Loucy (cell line): ENCODE data around the gene FAM219A.

Experiments
- CTCF ChIP-seq: fragments of 200-600 bp; sonication (generic); conservative IDR thresholded peaks from 2 replicates; pipeline ENCODE4 v1.5.1; 2014; ENCODE audit warnings: mild to moderate bottlenecking, antibody characterized with exemption, low read length
- EZH2phosphoT487 ChIP-seq: fragments of 200-600 bp; IDR thresholded peaks from 2 replicates; pipeline ENCODE4 v1.6.1; 2018; ENCODE audit warnings: antibody characterized with exemption, mild to moderate bottlenecking, moderate library complexity, borderline replicate concordance

- TF ChIP-seq CTCF, result no peak
- no peak for TF ChIP-seq EZH2phosphoT487
Measured at GRCh38 chr9:34400275-34400674, 58.1 kb downstream of the FAM219A start.
